ENCODE results near the gene ARHGAP6. TPM values are rescaled to one million over a fixed set of nuclear protein-coding genes. Genes with fewer than 3 reads are reported as not detected.
A peak's percentile ranks its signal among the peaks of the same experiment; 100 is the strongest.

The ARHGAP6 gene
- total and polyA plus RNA-seq, 9 of the 15 experiments (the other 6 are each of a cell fraction or from before 2014, with no cell fraction given), result 12.5 to 63.6 (median 41.8) TPM

GRCh38 chrX:11375614-11376119, 290.1 kb downstream of the ARHGAP6 start (continued):
- TF ChIP-seq RERE (CRISPR knock-in tag; IDR thresholded peaks at IDR 0.05; ENCODE audit: borderline replicate concordance), result no peak
- no peak for TF ChIP-seq ELF2 (CRISPR knock-in tag; IDR thresholded peaks at IDR 0.05)
- TF ChIP-seq GATAD2A (IDR thresholded peaks at IDR 0.05), result no peak
- TF ChIP-seq FIP1L1 (IDR thresholded peaks at IDR 0.05; ENCODE audit: low read depth, low read length, poor library complexity, severe bottlenecking), result no peak
- TF ChIP-seq ZNF263 (CRISPR knock-in tag; IDR thresholded peaks at IDR 0.05; ENCODE audit: borderline replicate concordance), result no peak
- peak; percentile 89 for TF ChIP-seq MEIS2 (IDR thresholded peaks at IDR 0.05; ENCODE audit: partially characterized antibody)
- peak; percentile 75 for TF ChIP-seq ZEB2 (IDR thresholded peaks at IDR 0.05)
- TF ChIP-seq DPF2 (IDR thresholded peaks at IDR 0.05), result peak; percentile 99
- no peak for TF ChIP-seq VEZF1 (CRISPR knock-in tag; IDR thresholded peaks at IDR 0.05)
- TF ChIP-seq LCOR (CRISPR knock-in tag; IDR thresholded peaks at IDR 0.05), result 0 out of 2 replicates have a peak, but pooled peaks have one; percentile 53
- TF ChIP-seq NFATC3 (IDR thresholded peaks at IDR 0.05), result peak; percentile 59; the same call in 1 of the 2 replicates
- TF ChIP-seq PKNOX1 (IDR thresholded peaks at IDR 0.05), result peak; percentile 78
- no peak for TF ChIP-seq NKRF (IDR thresholded peaks at IDR 0.05; ENCODE audit: borderline replicate concordance)
- TF ChIP-seq IFI16 (CRISPR knock-in tag; IDR thresholded peaks at IDR 0.05), result no peak
- peak in 1 of 2 experiments; percentile 36 for TF ChIP-seq E2F6 (IDR thresholded peaks at IDR 0.05; ENCODE audit: borderline replicate concordance in 1 of 2, extremely low read depth in 1 of 2, insufficient read depth in 1 of 2, insufficient read length in 1 of 2, low read depth in 1 of 2, low read length in 1 of 2, poor library complexity in 1 of 2, severe bottlenecking in 1 of 2)
- TF ChIP-seq RHOXF2B (CRISPR knock-in tag; conservative IDR thresholded peaks at IDR 0.05), result no peak
- no peak for TF ChIP-seq PHF20 (IDR thresholded peaks at IDR 0.05; ENCODE audit: partially characterized antibody)
- no peak for TF ChIP-seq KAT2B (IDR thresholded peaks at IDR 0.05; ENCODE audit: low read depth, low read length)
